Bladder microvascular endothelial cell (primary cell): ENCODE data around the gene NCAN. TPM values are rescaled to one million over a fixed set of nuclear protein-coding genes. Genes with fewer than 3 reads are reported as not detected.

ENCODE experiments used
- total RNA-seq: library from RNA; depleted of rRNA; stranded (reverse); fragments of >200 nt; gene quantifications from 2 replicates; pipeline ENCODE4 v1.2.3, GENCODE V29; 2014

NCAN gene
- total RNA-seq = not detected in 2 replicates

DNA sequence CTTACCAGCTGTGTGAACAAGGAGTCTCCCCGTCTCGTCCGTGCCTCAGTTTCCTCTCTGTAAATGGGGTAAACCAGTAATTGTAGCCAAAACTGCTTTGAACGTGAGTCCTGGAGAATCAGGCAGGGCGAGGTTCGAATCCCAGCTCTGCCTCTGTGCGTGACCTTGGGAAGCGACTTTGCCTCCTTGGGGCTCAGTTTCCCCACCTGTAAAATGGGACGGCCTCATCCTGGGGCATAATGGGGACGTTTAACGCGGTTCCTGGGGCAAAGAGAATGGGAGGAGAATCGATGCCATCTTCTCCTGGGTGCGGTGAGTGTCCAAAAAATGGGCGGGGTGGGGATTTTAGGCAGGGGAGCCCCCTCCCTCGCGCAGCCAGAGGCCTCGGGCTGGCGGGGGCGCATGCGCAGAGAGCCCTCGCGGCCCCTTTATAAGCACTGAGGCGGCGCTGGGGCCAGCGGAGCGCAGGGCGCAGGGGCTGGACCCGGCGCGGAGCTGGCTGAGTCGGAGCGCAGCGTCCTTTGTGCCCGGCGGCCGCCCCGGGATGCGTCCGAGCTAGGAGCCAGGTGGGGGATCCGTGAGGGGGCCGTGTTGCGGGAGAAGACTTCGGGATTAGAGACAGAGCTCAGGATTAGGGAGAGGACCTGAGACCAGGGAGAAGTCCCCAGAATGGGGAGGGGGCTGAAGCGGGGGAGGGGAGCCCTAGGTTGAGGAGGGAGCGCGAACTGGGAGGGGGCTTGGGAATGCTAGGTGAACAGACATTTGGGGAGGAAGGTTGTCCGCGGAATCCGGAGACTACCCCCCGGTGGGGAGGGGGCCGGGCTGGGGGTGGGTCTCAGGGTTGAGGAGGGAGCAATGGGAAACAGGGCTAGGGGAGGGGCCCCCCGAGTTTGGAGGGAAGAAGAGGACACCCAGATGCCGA, at the start of gene NCAN:
Gene NCAN, plus strand, starts transcription at position 460 of the 922 bp plus-strand sequence. CDS start 4,996 bp downstream, outside the sequence.

DNA sequence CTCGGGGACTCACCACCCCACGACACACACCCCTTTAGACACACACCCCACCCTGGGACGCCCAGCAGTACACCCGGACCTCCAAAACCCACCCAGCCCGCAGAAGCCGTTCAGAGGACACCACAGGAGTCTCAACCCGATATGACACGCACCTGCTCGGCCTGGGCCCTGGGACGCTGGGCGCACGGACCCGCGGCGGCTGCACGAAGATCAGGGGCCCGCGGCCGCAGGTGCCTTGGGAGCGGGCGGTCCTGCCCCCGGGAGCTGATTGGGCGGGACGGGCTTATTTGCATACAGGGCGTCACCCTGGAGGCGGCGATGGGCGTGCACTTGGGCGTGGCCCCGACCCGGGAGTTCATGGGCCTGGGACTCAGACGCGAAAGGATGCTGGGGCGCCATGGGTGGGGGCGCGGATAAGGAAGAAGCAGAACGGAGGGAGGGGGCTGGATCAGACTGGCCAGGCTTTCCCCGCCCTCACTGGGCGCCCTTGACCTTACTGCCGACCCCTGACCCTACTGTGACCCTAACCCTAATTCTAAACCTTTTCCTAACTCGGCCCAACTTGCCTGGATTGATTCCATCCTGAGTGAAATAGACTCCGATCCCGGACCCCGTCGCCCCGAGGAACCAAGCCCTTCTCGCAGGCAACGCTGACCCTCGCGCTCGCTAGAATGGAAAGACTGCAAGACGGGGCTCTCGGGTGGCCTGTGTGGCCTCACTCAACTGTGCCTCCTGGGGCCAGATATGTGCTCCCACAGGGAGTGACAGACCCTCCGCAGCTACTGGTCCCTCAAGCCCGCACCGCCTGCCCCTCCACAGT, 41.5 kb upstream of the NCAN start, which contains the start of gene MEF2B:
Gene MEF2B, minus strand, starts transcription at position 211 of the 820 bp plus-strand sequence. CDS start 19,528 bp downstream, outside the sequence.

DNA sequence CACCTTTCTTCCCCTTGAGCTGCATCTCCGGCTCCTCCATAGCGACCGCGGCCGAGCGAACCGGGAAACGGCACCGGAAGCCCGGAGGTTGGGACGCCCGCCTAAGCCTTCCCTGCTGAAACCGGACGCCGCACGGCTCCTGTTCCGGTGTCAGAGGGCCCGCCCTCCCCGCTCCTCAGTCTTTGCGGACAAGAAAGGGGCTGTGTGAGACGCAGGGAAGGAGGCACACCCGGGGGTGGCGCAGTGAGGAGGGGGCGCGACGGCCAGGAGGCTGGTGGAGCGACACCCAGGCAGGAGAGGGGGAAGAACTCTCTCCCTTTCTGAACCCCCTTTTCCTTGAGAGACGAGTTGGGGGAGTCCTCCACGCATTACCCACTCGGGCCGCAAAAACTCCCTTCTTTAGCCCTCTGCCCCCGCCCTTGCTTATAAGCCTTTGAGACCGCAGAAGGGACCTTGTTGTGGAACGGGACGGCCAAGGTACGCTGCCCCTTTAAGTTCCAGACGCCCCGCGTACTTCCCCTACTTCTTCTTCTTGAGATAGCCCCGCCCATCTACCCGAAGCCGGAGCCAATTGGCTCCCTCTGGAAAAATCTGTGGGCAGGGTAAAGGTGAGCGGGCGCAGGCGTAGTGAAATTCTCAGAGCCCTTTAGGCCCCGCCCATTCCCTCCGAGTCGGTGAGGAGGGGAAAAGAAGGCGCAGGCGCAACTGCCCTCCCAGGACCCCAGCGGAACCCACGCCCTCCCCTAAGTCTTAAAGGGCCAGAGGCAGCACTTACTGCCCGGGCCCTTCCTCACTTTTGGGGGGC, 19.5 kb upstream of the NCAN start, which contains the start of the genes BORCS8 and RFXANK:
Gene BORCS8, minus strand, starts transcription at position 75 of the 805 bp plus-strand sequence. Its CDS starts 35 bp downstream, at position 40.
Gene RFXANK, plus strand, starts transcription at position 181 of the 805 bp plus-strand sequence. CDS start 1,689 bp downstream, outside the sequence.

DNA sequence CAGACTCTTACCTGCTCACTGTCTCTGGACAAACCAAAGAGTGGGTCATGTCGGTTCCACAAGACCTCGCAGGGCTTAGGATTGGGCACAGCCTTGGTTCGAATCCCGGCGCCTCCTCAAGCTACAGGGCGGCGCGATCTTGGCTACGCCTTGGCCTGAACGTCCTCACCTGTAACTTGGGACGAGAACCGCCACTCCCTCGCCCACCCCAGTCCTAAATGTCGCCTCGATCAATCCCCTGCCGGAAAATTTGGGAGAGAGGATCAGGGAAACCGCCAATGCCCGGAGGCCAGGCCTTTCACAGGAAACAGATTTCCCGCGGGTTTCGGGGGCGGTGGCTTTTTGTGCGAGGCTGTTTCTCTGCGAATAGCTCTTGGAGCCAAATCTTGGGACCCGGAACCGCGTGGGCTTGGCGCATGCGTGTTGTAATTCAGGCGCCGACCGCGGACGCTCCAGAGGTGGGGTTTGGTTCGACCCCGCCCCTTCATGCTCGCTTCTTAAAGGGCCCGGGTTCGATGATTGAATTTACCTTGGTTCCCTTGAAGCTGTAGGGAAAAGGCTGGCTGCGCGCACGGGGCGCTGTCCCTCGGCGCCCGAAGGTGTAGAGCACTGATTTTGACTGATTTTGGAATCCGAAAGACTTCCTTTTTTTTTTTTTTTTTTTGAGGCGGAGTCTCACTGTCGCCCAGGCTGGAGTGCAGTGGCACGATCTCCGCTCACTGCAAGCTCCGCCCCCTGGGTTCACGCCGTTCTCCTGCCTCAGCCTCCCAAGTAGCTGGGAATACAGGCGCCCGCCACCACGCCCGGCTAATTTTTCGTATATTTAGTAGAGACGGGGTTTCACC, 8.5 kb upstream of the NCAN start, which contains the start of gene NR2C2AP:
Gene NR2C2AP, minus strand, starts transcription at position 403 of the 845 bp plus-strand sequence. Its CDS starts 354 bp downstream, at position 49.

Other genes with a start within 250 kb of the NCAN start
- gene SUGP2, start 178.4 kb upstream of the NCAN start, total RNA-seq = 11.8 and 31.0 TPM in 2 replicates
- gene ARMC6, start 178.4 kb upstream of the NCAN start, total RNA-seq = 43.5 and 70.7 TPM in 2 replicates
- gene SLC25A42, start 148.0 kb upstream of the NCAN start, total RNA-seq = 2.6 and 4.8 TPM in 2 replicates
- 15.5 and 24.7 TPM in 2 replicates for gene TMEM161A, start 73.5 kb upstream of the NCAN start, total RNA-seq
- gene MEF2B, start 41.7 kb upstream of the NCAN start, total RNA-seq = not detected in 2 replicates
- gene BORCS8, start 19.8 kb upstream of the NCAN start, total RNA-seq = 13.4 and 15.7 TPM in 2 replicates
- 63.9 and 72.1 TPM in 2 replicates for gene RFXANK, start 19.7 kb upstream of the NCAN start, total RNA-seq
- 11.8 and 15.3 TPM in 2 replicates for gene NR2C2AP, start 8.5 kb upstream of the NCAN start, total RNA-seq
- not detected in 2 replicates for gene TM6SF2, start 61.3 kb downstream of the NCAN start, total RNA-seq
- gene SUGP1, start 108.6 kb downstream of the NCAN start, total RNA-seq = 21.0 and 27.0 TPM in 2 replicates
- 13.8 and 48.1 TPM in 2 replicates for gene MAU2, start 108.9 kb downstream of the NCAN start, total RNA-seq
- gene GATAD2A, start 193.7 kb downstream of the NCAN start, total RNA-seq = 32.9 and 70.2 TPM in 2 replicates